HT-29 (cell line): Measurements from ENCODE around the gene DAND5. TPM values are rescaled to one million over a fixed set of nuclear protein-coding genes. Genes with fewer than 3 reads are reported as not detected.
"Not testable (repeated sequence)": the region's sequence is repeated elsewhere in the genome, so short reads cannot be mapped to it uniquely, and the experiment has no call there.

ENCODE experiments used
- DNase-seq: peaks from one replicate; pipeline ENCODE4 v3.0.0-alpha.2; 2015; ENCODE audit warnings: low spot score
- total RNA-seq: library from RNA; depleted of rRNA; stranded (reverse); fragments of >200 nt; shearing (Covaris generic); gene quantifications from 2 replicates; pipeline ENCODE4 v1.2.3, GENCODE V29; 2014

The DAND5 gene
- total RNA-seq, 1 experiment from 2014 or later = not detected

- peak; percentile 95 for DNase-seq
Measured at GRCh38 chr19:12945479-12946091, 23.8 kb upstream of the DAND5 start, which contains the start of gene RAD23A. TSS of gene RAD23A (plus strand) at chr19:12945862. CDS start at chr19:12945949, 87 bp downstream.

GRCh38 chr19:12946092-12946721, 23.2 kb upstream of the DAND5 start:
- DNase-seq = peak; percentile 69

GRCh38 chr19:12946731-12947496, 22.5 kb upstream of the DAND5 start:
- no peak for DNase-seq

DNA sequence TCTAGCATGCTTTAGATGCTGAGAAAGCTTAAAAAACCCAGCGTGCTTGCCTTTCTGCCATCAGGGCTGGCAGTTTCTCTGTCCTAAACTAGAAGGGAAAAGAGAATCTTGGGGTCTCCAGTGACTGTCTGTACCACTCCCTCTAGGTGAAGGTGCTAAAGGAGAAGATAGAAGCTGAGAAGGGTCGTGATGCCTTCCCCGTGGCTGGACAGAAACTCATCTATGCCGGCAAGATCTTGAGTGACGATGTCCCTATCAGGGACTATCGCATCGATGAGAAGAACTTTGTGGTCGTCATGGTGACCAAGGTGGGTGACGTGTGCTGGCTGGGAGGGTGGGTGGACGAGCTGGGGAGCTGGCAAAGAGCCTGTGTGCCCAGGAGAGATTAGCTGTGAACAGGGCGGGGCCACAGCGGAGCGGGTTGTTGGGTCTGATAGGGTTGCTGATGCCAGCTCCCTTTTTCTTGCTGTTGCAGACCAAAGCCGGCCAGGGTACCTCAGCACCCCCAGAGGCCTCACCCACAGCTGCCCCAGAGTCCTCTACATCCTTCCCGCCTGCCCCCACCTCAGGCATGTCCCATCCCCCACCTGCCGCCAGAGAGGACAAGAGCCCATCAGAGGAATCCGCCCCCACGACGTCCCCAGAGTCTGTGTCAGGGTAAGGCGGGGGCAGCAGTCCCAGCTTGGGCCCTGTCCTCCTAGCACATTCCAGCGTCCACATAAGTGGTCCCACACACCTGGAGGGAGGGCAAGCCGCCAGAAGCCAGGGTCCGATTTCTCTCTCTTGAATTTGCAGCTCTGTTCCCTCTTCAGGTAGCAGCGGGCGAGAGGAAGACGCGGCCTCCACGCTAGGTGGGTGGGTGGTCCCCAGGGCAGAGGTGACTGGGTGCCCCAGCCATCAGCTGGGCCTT, 21.4 kb upstream of the DAND5 start:
- DNase-seq = no peak

GRCh38 chr19:12948612-12949362, 20.6 kb upstream of the DAND5 start:
- DNase-seq = no peak

DNA sequence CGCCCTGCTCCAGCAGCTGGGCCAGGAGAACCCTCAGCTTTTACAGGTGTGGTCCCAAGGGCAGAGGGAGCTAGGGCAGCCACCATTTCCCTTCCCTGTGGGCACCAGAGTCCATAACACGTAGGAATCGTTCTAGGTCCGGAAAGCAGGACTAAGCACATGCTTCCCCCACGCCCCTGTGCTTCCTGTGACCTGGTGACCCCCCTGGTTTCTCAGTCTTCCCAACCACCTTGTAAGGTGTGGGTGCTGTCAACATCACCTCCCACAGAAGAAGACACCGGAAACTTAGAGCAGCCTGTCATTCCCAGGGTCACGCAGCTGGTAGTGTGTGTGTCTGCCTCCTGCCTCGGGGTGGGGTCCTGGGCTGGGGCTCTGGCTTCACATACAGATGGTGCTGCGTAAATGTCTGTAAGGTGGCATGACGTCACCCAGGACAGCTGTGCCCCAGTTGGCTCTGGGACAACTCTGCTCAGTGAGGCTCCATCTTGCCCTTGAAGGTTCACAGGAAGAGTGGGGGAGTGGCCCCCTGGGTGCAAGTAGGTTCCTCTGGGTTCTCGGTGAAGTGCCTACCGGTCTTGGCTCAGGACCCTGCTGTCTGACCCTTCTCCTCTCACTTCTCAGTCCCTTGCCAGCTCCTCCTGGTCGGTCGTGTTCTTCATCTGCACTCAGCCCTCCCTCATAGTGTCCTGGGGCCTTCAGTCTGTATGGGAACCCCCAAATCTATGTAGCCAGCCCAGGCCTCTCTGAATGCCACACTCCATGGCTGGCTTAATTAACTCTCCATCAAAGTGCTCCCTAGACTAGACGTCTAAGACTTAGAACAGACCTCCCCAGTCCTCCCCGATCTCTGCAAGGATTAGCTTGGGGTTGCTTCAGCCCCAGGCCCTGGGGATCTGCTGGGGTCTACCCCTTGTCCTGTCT, 19.8 kb upstream of the DAND5 start:
- no peak for DNase-seq

DNA sequence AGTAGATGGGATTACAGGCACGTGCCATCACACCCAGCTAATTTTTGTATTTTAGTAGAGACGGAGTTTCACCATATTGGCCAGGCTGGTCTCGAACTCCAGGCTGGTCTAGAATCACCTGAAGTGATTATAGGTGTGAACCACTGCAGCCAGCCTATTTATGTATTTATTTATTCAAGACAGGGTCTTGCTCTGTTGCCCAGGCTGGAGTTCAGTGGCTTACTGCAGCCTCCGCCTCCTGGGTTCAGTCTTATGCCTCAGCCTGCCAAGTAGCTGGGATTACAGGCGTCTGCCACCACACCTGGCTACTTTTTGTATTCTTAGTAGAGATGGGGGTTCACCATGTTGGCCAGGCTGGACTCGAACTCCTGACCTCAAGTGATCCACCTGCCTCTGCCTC, 17.3 kb upstream of the DAND5 start:
- DNase-seq = not testable (repeated sequence)

- DNase-seq = no peak
Measured at GRCh38 chr19:12952488-12953137, 16.8 kb upstream of the DAND5 start.

GRCh38 chr19:12953138-12953798, 16.1 kb upstream of the DAND5 start:
- DNase-seq = no peak

DNA sequence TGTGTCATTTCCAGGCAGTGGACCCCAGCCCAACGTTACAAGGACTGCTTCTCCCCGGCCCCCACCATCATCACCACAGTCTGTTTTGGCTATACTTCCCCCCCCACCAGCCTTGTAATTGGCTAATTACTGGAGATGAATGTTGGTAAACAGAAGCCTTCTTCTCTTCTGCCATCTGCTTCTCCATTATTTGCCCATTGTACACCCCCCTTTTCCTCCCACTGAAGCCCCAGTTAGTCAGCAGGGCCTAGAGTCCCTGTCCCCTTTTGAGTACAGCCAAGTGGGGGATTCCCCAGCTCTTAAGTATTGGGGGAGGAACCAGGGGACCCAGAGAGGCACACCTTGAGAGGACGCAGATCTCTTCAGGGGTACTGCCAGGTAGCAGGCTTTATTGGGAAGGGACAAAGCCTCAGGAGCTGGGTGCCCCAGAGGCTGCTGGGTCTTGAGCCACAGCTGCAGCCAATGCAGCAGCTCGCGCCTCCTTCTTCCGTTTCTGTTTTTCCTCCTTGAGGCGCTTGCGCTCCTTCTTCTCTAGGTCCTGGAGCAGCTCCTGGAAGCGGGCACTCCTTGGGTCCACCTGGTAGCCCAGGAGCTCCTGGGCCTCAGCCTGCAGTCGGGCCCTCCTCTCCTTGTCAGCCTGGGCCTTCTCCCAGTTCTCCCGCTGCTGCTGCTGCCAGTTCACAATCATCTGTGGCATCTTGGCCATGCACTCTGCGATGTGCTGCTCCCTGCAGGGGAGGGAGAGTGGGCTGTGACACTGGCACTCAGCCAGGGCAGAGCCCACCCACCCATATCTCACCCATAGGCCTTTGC, 15.4 kb upstream of the DAND5 start:
- no peak for DNase-seq

- no peak for DNase-seq
Measured at GRCh38 chr19:12954612-12954962, 14.8 kb upstream of the DAND5 start.

- not testable (repeated sequence) for DNase-seq
Measured at GRCh38 chr19:12955575-12955974, 13.8 kb upstream of the DAND5 start.

DNA sequence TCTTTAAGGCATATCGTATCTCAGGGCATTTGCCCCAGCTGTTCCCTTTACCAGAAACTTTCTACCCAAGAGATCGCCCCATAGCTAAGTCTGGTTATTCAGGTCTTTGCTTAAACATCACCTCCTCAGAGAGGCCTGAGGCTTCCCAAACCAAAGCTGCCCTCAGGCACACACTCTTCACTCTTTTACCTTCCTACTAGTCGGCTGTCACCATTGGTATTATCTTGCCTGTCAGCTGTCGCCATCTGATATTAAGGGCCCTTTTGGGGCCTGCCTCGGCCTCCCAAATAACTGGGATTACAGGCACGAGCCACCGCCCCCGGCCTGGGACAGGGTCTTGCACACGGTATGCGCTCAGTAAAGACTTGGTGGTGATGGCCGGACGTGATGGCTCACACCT, 13.4 kb upstream of the DAND5 start:
- no peak for DNase-seq

DNA sequence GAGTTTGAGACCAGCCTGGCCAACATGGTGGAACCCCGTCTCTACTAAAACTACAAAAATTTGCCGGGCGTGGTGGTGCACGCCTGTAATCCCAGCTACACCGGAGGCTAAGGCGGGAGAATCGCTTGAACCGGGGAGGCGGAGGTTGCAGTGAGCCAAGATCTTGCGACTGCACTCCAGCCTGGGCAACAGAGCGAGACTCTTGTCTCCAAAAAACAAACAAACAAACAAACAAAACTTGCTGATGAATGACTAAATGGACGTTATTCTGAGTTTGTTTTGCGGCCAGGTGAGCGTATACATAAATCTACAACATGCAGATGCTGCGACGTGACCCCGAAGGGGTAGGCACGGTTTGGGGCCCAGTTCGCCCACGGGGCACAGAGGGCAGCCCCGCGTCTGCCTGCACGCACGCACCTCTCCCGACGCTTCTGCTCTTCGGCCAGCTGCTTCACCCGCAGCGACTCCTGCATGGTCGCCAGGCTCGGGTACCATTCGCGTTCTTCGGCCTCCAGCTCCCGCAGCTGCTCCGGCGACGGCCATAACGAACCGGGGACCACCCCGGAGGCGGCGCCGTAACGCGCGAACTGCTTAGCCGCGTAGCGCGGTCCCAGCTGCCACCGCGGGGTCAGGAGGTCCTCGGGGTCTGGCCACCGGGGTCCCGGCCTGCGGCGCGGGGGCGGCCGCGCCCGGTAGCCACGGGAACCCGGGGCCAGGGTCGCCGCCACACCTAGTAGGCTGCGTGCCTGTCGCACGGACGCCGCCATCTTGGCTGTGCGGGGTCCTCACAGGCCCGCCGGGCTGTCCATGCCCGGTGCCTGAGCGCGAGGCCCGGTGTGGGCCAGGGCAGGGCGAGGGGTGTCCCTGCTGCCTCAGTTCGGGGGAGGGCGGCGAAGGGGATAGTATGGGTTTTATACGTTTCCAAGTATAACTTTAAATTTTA, 12.7 kb upstream of the DAND5 start, which contains the start of gene GADD45GIP1:
Gene GADD45GIP1 (minus strand): TSS at position 778 of the 943 bp plus-strand sequence. CDS start 11 bp downstream, at position 767.
- peak; percentile 70 for DNase-seq

- DNase-seq = not testable (repeated sequence)
Measured at GRCh38 chr19:12957389-12957952, 11.9 kb upstream of the DAND5 start.

DNA sequence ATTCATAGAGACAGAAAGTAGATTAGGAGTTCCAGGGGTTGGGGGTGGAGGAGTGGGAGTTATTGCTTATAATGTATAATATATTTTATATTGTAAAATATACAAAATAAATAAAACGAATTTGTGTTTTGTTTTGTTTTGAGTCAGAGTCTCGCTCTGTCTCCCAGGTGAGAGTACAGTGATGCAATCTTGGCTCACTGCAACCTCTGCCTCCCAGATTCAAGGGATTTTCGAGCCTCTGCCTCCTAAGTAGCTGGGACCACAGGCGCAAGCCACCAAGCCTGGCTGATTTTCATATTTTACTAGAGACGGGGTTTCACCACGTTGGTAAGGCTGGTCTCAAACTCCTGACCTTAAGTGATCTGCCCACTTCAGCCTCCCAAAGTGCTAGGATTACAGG, 9.9 kb upstream of the DAND5 start:
- DNase-seq = no peak
